Endodermal cell (in vitro differentiated cells): ENCODE results near the gene GRIN2C. TPM values are rescaled to one million over a fixed set of nuclear protein-coding genes. Genes with fewer than 3 reads are reported as not detected.

Experiments
- DNase-seq: peaks from one replicate; pipeline ENCODE4 v3.0.0-alpha.2; 2017
- H3K27ac ChIP-seq: 2 replicates; pipeline ENCODE4 v1.5.1; 2013; ENCODE audit warnings: mild to moderate bottlenecking, low read depth, low read length, moderate library complexity
- H3K27me3 ChIP-seq: 2 replicates; pipeline ENCODE4 v1.6.1; 2013; ENCODE audit warnings: mild to moderate bottlenecking, low read length, moderate library complexity; ENCODE audit not compliant: insufficient read depth, control insufficient read depth, poor library complexity, severe bottlenecking
- H3K36me3 ChIP-seq: 2 replicates; pipeline ENCODE4 v1.7.0; 2013; ENCODE audit warnings: mild to moderate bottlenecking, low read length, moderate library complexity; ENCODE audit not compliant: control insufficient read depth, insufficient read depth
- H3K4me1 ChIP-seq: one replicate; pipeline ENCODE4 v1.7.0; 2013; ENCODE audit warnings: low read length; ENCODE audit not compliant: control insufficient read depth, insufficient read depth
- H3K4me3 ChIP-seq: 2 replicates; pipeline ENCODE4 v1.5.1; 2013; ENCODE audit warnings: mild to moderate bottlenecking, low read length, moderate library complexity
- H3K9ac ChIP-seq: 2 replicates; pipeline ENCODE4 v1.6.1; 2013; ENCODE audit warnings: mild to moderate bottlenecking, low read length, moderate library complexity; ENCODE audit not compliant: poor library complexity, severe bottlenecking; ENCODE audit errors: extremely low read depth
- H3K9me3 ChIP-seq: 2 replicates; pipeline ENCODE4 v1.6.1; 2013; ENCODE audit warnings: mild to moderate bottlenecking, low read length, moderate library complexity; ENCODE audit not compliant: control insufficient read depth
- H3K27ac Mint-ChIP-seq: 2 replicates; pipeline ENCODE4 v1.8.0; 2020; ENCODE audit warnings: mixed read lengths
- H3K27me3 Mint-ChIP-seq: 2 replicates; pipeline ENCODE4 v1.8.0; 2021; ENCODE audit warnings: mild to moderate bottlenecking, mixed read lengths; ENCODE audit not compliant: insufficient read depth
- H3K36me3 Mint-ChIP-seq: 2 replicates; pipeline ENCODE4 v1.8.0; 2020; ENCODE audit warnings: low read depth, mixed read lengths
- H3K4me1 Mint-ChIP-seq: 2 replicates; pipeline ENCODE4 v1.8.0; 2020; ENCODE audit warnings: mixed read lengths
- H3K4me3 Mint-ChIP-seq: 2 replicates; pipeline ENCODE4 v1.8.0; 2020; ENCODE audit warnings: mild to moderate bottlenecking, moderate library complexity, mixed read lengths
- H3K9me3 Mint-ChIP-seq: 2 replicates; pipeline ENCODE4 v1.8.0; 2020; ENCODE audit warnings: mild to moderate bottlenecking, mixed read lengths
- CTCF ChIP-seq: fragments of 200-600 bp; sonication (generic); conservative IDR thresholded peaks from 2 replicates; pipeline ENCODE4 v1.5.0; 2021; ENCODE audit warnings: antibody characterized with exemption, mild to moderate bottlenecking
- WGBS, 2 experiments: methylation state at CpG; one replicate each; pipeline versions ENCODE4 v1.1.5 to v1.1.7; 2013; ENCODE audit warnings: missing lambda C conversion rate in 2 of 2, mixed read lengths in 1 of 2; ENCODE audit not compliant: insufficient coverage in 1 of 2, insufficient read length in 1 of 2; 5-methylcytosine and 5-hydroxymethylcytosine counted together
- total RNA-seq, 2 donors: library from RNA; stranded (reverse); fragmentation: NEBNext Ultra II Directional in 1 of 2; extraction: Animal tissue kit (Norgen Biotek cat#: 25700) in 1 of 2; gene quantifications; 2 replicates in 1 of 2; 3 replicates in 1 of 2; pipeline ENCODE4 v1.2.1, GENCODE V29; 2021

The GRIN2C gene
- total RNA-seq, 2 donors from 2014 or later: 0.24 to 0.31 TPM

DNA sequence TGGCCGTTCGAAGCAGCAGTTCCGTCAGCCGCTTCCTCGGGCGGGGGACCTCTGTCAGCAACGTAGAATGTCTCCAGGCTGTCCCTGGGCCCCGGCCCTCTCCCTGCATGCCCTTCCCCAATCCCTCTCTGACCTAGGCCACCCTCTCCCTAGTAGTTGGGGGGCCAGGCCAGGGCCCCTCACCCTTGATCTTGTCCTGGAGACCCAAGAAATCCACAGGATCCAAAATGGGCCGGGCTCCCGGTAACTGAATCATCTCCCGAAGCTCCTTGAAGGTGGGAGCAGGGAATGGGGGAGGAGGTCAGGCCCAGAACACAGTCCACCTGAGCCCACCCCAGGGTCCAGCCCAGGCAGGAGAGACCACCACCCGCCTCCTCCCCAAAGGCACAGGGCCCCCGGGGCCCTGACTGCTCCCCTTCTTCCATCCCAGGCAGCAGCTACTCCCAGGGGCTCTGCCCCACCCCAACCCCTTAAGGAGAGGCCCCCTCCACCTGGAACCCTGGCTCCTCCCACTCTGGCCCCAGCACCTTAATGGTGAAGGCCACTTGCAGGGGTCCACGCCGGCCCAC, 4.7 kb upstream of the GRIN2C start:
- DNase-seq: no peak
- Mint-ChIP-seq H3K27me3 (peaks cover 26% of the 10 kb centered on the region), H3K27ac (no peak overlapping the region), H3K4me3 (no peak overlapping the region), H3K4me1 (peaks cover 1% of the 10 kb centered on the region), H3K36me3 (peaks cover 6% of the 10 kb centered on the region), H3K9me3 (no peaks in the 10 kb centered on the region)
- Histone ChIP-seq H3K9me3 (no peaks in the 10 kb centered on the region), H3K4me1 (no peaks in the 10 kb centered on the region), H3K4me3 (no peak overlapping the region), H3K9ac (no peak overlapping the region), H3K27ac (no peak overlapping the region), H3K27me3 (peaks cover 28% of the 10 kb centered on the region), H3K36me3 (peaks cover 14% of the 10 kb centered on the region)
- no peak for TF ChIP-seq CTCF
- 94% methylated on average over 11 to 15 of the region's 15 CpGs for WGBS, 2 experiments

GRCh38 chr17:74863420-74864296, 4.0 kb upstream of the GRIN2C start:
- Histone ChIP-seq H3K27me3 (peaks cover 36% of the 10 kb centered on the region), H3K4me1 (no peaks in the 10 kb centered on the region), H3K4me3 (no peak overlapping the region), H3K9me3 (no peaks in the 10 kb centered on the region), H3K9ac (no peak overlapping the region), H3K36me3 (peaks cover 14% of the 10 kb centered on the region), H3K27ac (no peak overlapping the region)
- Mint-ChIP-seq H3K27me3 (peaks cover 33% of the 10 kb centered on the region), H3K36me3 (peaks cover 6% of the 10 kb centered on the region), H3K9me3 (no peaks in the 10 kb centered on the region), H3K4me3 (no peak overlapping the region), H3K27ac (no peak overlapping the region), H3K4me1 (peaks cover 1% of the 10 kb centered on the region)
- WGBS, 2 experiments: 92 to 93% methylated on average over 19 to 25 of the region's 25 CpGs
- TF ChIP-seq CTCF: no peak
- no peak for DNase-seq

DNA sequence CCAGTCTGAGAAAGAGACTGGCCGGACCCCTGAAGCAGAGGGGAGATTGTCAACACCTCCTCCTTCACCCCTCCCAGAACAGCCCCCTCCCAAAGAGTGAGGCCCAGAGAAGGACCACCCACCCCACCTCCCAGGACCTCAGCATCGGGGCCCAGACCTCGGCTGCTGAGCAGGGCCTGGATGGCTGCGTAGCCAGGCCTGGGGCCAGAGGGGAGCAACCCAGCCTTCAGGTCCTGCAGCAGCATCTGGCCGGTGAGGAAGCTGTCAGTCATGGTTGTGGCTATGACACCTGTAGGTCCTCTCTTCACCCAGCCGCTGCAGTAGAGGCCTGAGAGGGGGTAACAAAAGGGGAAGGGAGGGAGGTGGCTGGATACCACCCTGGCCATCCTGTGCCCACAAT, 3.2 kb upstream of the GRIN2C start:
- Histone ChIP-seq H3K27ac (no peak overlapping the region), H3K27me3 (peaks cover 43% of the 10 kb centered on the region), H3K9ac (no peak overlapping the region), H3K4me1 (no peaks in the 10 kb centered on the region), H3K9me3 (no peaks in the 10 kb centered on the region), H3K4me3 (no peak overlapping the region), H3K36me3 (peaks cover 14% of the 10 kb centered on the region)
- Mint-ChIP-seq H3K36me3 (peaks cover 6% of the 10 kb centered on the region), H3K27ac (no peak overlapping the region), H3K4me3 (no peak overlapping the region), H3K9me3 (no peaks in the 10 kb centered on the region), H3K27me3 (peaks cover 40% of the 10 kb centered on the region), H3K4me1 (peaks cover 1% of the 10 kb centered on the region)
- no peak for TF ChIP-seq CTCF
- WGBS, 2 experiments: 82 to 100% methylated on average over 1 to 6 of the region's 6 CpGs
- no peak for DNase-seq
